GM12878 (cell line): ENCODE results near the gene RALGPS1. TPM values are rescaled to one million over a fixed set of nuclear protein-coding genes. Genes with fewer than 3 reads are reported as not detected.
A peak's percentile ranks its signal among the peaks of the same experiment; 100 is the strongest.

Source experiments
- ATAC-seq: fragments of 200-7000 bp; cut with Tn5 transposase; 3 replicates; pipeline ENCODE4 v1.9.1; 2020; ENCODE audit warnings: mild to moderate bottlenecking, moderate library complexity
- BruUV-seq: library from RNA; stranded (reverse); fragments of 400-500 nt; replicated peaks from 2 replicates; lab custom pipeline; 2021; lab: Mats Ljungman, UMichigan
- CTCF ChIA-PET: fragments of 300-600 bp; sonication (Branson Sonifier 250); formaldehyde crosslinking; extraction: SDS; loops from one replicate; lab custom pipeline; 2021; ENCODE audit warnings: inconsistent platforms; lab: Yijun Ruan, JAX
- POLR2A ChIA-PET: fragments of 350-600 bp; formaldehyde crosslinking; extraction: SDS; loops from one replicate; lab custom pipeline; 2021; ENCODE audit warnings: inconsistent platforms; lab: Charles Lee
- RAD21 ChIA-PET: fragments of 300-600 bp; sonication (Branson Sonifier 250); formaldehyde crosslinking; loops from one replicate; lab custom pipeline; 2023; ENCODE audit warnings: antibody characterized with exemption; ENCODE audit not compliant: unreplicated experiment; lab: Charles Lee
- SMC1A ChIA-PET: fragments of 300-600 bp; sonication (Branson Sonifier 250); formaldehyde crosslinking; loops from one replicate; lab custom pipeline; 2023; ENCODE audit not compliant: unreplicated experiment, uncharacterized antibody; lab: Charles Lee
- DNase-seq: peaks from one replicate; pipeline ENCODE4 v3.0.0-alpha.2; 2011; ENCODE audit warnings: low read depth, low spot score
- FAIRE-seq: peaks from 3 replicates; lab custom pipeline; 2011; peaks lifted over from hg19 to GRCh38; lab: Jason Lieb, UNC
- H2AFZ ChIP-seq: 2 replicates; pipeline ENCODE4 v1.6.0; 2011; ENCODE audit warnings: low read depth, low read length, control low read depth; ENCODE audit not compliant: control insufficient read depth
- H3K27ac ChIP-seq: 2 replicates; pipeline ENCODE4 v1.5.1; 2011; ENCODE audit warnings: control low read depth; ENCODE audit not compliant: control insufficient read depth, insufficient read depth
- H3K27me3 ChIP-seq, 2 experiments: replicated peaks in 1 of 2; 2 replicates each; pipeline versions ENCODE4 v1.6.0 to v1.6.1; 2011; ENCODE audit warnings: low read length in 1 of 2; ENCODE audit not compliant: control insufficient read depth in 2 of 2, insufficient read depth in 2 of 2
- H3K36me3 ChIP-seq, 2 experiments: 2 replicates each; pipeline ENCODE4 v1.5.1; 2011; ENCODE audit warnings: low read length in 1 of 2; ENCODE audit not compliant: control insufficient read depth in 2 of 2, insufficient read depth in 2 of 2
- H3K4me1 ChIP-seq: 2 replicates; pipeline ENCODE4 v1.6.1; 2011; ENCODE audit warnings: mild to moderate bottlenecking, low read length, moderate library complexity, mixed read lengths; ENCODE audit not compliant: control insufficient read depth, insufficient read depth
- H3K4me2 ChIP-seq: 2 replicates; pipeline ENCODE4 v1.6.0; 2011; ENCODE audit warnings: control low read depth; ENCODE audit not compliant: control insufficient read depth, insufficient read depth
- H3K4me3 ChIP-seq: fragments of 200-600 bp; sonication (generic); 2 replicates; pipeline ENCODE4 v1.5.1; 2016
- H3K79me2 ChIP-seq: 2 replicates; pipeline ENCODE4 v1.6.0; 2011; ENCODE audit warnings: low read length; ENCODE audit not compliant: control insufficient read depth, insufficient read depth
- H3K9ac ChIP-seq: 2 replicates; pipeline ENCODE4 v1.8.0; 2011; ENCODE audit warnings: low read length, control low read depth, mixed read lengths; ENCODE audit not compliant: control insufficient read depth, insufficient read depth
- H3K9me3 ChIP-seq: replicated peaks from 3 replicates; pipeline ENCODE4 v1.5.1; 2011; ENCODE audit warnings: mild to moderate bottlenecking, low read length; ENCODE audit not compliant: control insufficient read depth, insufficient read depth
- H4K20me1 ChIP-seq: 2 replicates; pipeline ENCODE4 v1.6.0; 2011; ENCODE audit not compliant: control insufficient read depth, insufficient read depth
- BHLHE40 ChIP-seq, 2 experiments: fragments of 450-650 bp in 1 of 2; IDR thresholded peaks; 2 replicates each; pipeline ENCODE4 v1.6.1; 2011 to 2017; ENCODE audit warnings: low read depth in 2 of 2, borderline replicate concordance in 1 of 2, improper control_type of control experiment in 1 of 2, low read length in 1 of 2, mild to moderate bottlenecking in 1 of 2
- ELK1 ChIP-seq: IDR thresholded peaks from 2 replicates; pipeline ENCODE4 v1.6.1; 2012; ENCODE audit warnings: low read depth, low read length, improper control_type of control experiment
- MTA2 ChIP-seq: fragments of 450-650 bp; IDR thresholded peaks from 2 replicates; pipeline ENCODE4 v1.6.1; 2016; ENCODE audit warnings: low read depth, mild to moderate bottlenecking, moderate library complexity
- NKRF ChIP-seq: fragments of 450-650 bp; conservative IDR thresholded peaks from 2 replicates; pipeline ENCODE4 v1.6.1; 2017; ENCODE audit warnings: mild to moderate bottlenecking, moderate library complexity
- NR2C1 ChIP-seq: fragments of 450-650 bp; IDR thresholded peaks from 2 replicates; pipeline ENCODE4 v1.6.1; 2017; ENCODE audit warnings: antibody characterized with exemption, mild to moderate bottlenecking, moderate library complexity
- NR2C2 ChIP-seq: IDR thresholded peaks from 2 replicates; pipeline ENCODE4 v1.6.1; 2011; ENCODE audit warnings: borderline replicate concordance, low read depth; ENCODE audit not compliant: control insufficient read depth, insufficient read length
- PAX5 ChIP-seq: IDR thresholded peaks from 2 replicates; pipeline ENCODE4 v1.6.1; 2011; ENCODE audit warnings: low read depth, low read length, borderline replicate concordance
- STAT1 ChIP-seq: fragments of 450-650 bp; conservative IDR thresholded peaks from 2 replicates; pipeline ENCODE4 v1.6.1; 2014; ENCODE audit warnings: antibody characterized with exemption, mild to moderate bottlenecking
- WGBS: methylation state at CpG from one replicate; pipeline ENCODE4 v1.1.6; 2016; ENCODE audit warnings: low lambda C conversion rate; ENCODE audit not compliant: insufficient replicate concordance, insufficient coverage; ENCODE audit errors: missing lambda C conversion rate; 5-methylcytosine and 5-hydroxymethylcytosine counted together
- in situ Hi-C: fragments of 300-500 bp; cut with MboI; formaldehyde crosslinking; loops from 9 replicates; pipeline ENCODE4 v1.14.3; 2018; ENCODE audit warnings: mixed read lengths
- intact Hi-C: fragments of 100-400 bp; cut with micrococcal nuclease; formaldehyde crosslinking; loops from one replicate; pipeline ENCODE4 v1.14.2; 2022; ENCODE audit not compliant: unreplicated experiment
- polyA plus RNA-seq, 11 experiments: library from polyadenylated mRNA; depleted of rRNA in 4 of 11; unstranded in 6 of 11; stranded (reverse) in 5 of 11; fragments of >200 nt; fragmentation: Nextera tagmentation in 4 of 11; fragmentation: Illumina TruSeq in 1 of 11; extraction: Ambion mirVana in 4 of 11; extraction: Trizol in 1 of 11; gene quantifications; 1 replicate in 1 of 11; 2 replicates in 10 of 11; pipeline versions ENCODE4 v1.2.1 to v1.2.3, GENCODE V29; 2011 to 2016; ENCODE audit warnings: inconsistent platforms in 2 of 11, missing spikeins in 2 of 11, low read depth in 1 of 11
- total RNA-seq, 4 experiments: library from RNA; depleted of rRNA in 3 of 4; stranded (reverse); fragments of >200 nt in 3 of 4; fragmentation: Illumina TruSeq in 1 of 4; extraction: Trizol in 1 of 4; gene quantifications; 2 replicates each; pipeline versions ENCODE4 v1.2.1 to v1.2.3, GENCODE V29; 2013 to 2021
- TF ChIP-seq, protein P1 (sequence below): IDR thresholded peaks from 2 replicates; pipeline ENCODE4 v1.6.1; 2011; ENCODE audit warnings: low read depth, low read length, improper control_type of control experiment, borderline replicate concordance

Gene RALGPS1
- total and polyA plus RNA-seq, 10 of the 15 experiments (the other 5 are each of a cell fraction or from before 2014, with no cell fraction given): 0.13 to 5.6 (median 2.7) TPM

DNA sequence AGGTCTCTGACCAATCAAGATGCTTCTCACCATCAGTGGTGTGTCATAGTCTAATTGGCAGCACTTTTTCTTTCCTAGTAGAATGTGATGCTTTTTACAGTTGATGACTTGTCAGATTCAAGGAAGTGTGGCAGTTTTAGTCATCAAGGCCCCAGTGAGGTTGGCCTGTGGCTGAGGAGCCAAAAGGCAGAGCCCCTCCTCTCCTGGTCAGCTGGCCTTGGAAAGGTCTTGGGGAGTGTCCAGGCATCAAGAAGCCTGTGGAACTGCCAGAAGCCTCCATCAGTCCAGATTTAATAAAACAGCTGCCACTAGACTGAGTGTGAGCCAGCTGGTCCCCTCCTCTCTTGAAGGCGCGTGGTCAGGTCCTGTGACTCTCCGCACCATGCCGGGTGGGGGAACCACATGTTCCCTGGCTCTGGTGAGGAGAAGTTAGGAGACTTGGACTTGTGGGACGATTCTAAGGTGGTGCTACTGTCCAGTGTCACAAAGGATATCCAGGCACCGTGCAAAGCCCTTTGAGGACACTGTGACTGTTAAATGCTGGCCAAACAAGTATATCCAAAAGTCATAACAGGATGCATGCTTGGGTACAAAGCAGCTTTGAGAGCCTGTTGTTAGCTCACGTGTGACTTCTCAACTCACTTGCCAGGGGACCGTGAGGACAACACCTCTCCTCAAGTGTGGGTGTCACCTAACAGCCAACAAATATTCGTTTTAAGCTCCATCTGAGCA is 213.9 kb downstream of the RALGPS1 start:
- Histone ChIP-seq H3K79me2 (no peaks in the 10 kb centered on the region), H4K20me1 (no peaks in the 10 kb centered on the region), H3K36me3 (no peaks in the 10 kb centered on the region), H3K27ac (no peak overlapping the region), H2AFZ (no peak overlapping the region), H3K4me1 (no peaks in the 10 kb centered on the region), H3K9ac (no peak overlapping the region), H3K4me3 (no peak overlapping the region), H3K9me3 (no peaks in the 10 kb centered on the region), H3K4me2 (no peak overlapping the region), H3K27me3 (no peaks in the 10 kb centered on the region)
- WGBS: 59% methylated on average over 9 of the region's 9 CpGs
- CTCF ChIA-PET: interaction anchor here (0.9 to 1.5 kb wide), 2 partner anchors 9 to 10 kb away, joined by 3 to 5 read pairs; no protein-coding TSS in a partner anchor
- FAIRE-seq: no peak
- RAD21 ChIA-PET: no interaction called here
- no peak for DNase-seq
- no peak for ATAC-seq
- SMC1A ChIA-PET: interaction anchor here (0.8 to 3.3 kb wide), 6 partner anchors 9 to 105 kb away, joined by 3 to 9 read pairs (median 3); no protein-coding TSS in a partner anchor
- no TSS peak for BruUV-seq
- intact Hi-C loops: no loop called here
- TF ChIP-seq STAT1: no peak
- 0 out of 4 replicates have a peak, but pooled peaks of 1 of the 2 experiments have one; percentile 4 for TF ChIP-seq BHLHE40 (IDR thresholded peaks at IDR 0.05; ENCODE audit: borderline replicate concordance in 1 of 2, low read depth in 2 of 2, low read length in 1 of 2)
- POLR2A ChIA-PET: interaction anchor here (1.0 to 1.3 kb wide), 2 partner anchors 10 to 11 kb away, joined by 5 to 6 read pairs; no protein-coding TSS in a partner anchor
- in situ Hi-C loops: no loop called here

DNA sequence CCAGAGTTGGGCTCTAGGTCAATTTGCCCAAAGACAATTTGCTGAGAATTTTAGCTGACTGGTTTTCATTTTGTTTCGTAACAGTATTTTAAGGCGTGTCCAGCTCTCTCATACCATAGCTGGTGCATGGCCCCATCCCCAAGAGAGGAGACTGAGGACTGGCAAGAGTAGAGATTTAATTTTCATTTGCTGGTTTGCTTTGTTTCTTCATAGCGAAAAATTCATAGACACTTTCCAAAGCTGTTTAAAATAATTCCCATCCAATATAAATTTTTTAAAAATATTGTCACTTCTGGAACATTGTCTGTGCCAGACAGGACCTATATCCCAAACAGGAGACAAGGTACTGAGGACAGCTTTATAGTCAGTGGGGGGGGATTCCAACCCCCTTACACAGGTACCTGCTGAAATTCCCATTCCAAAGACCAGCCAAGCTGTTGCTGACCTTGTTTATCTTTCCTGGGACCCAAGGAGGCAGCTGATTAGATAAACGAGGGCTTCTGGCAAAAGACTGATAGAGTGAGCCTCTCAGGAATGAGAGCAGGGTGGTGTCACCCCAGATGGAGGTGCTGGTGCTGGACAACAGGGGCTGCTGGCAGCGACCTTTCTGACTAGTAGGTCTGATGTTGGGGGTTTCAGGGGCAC is 214.6 kb downstream of the RALGPS1 start:
- Histone ChIP-seq H3K9ac (no peak overlapping the region), H2AFZ (no peak overlapping the region), H3K9me3 (no peaks in the 10 kb centered on the region), H3K36me3 (no peaks in the 10 kb centered on the region), H3K27me3 (no peaks in the 10 kb centered on the region), H3K4me3 (no peak overlapping the region), H3K27ac (no peak overlapping the region), H3K4me1 (no peaks in the 10 kb centered on the region), H4K20me1 (no peaks in the 10 kb centered on the region), H3K4me2 (no peak overlapping the region), H3K79me2 (no peaks in the 10 kb centered on the region)
- peak; percentile 23 for FAIRE-seq
- SMC1A ChIA-PET: interaction anchor here (0.8 to 3.3 kb wide), 8 partner anchors 8 to 106 kb away, joined by 3 to 9 read pairs (median 3); no protein-coding TSS in a partner anchor
- in situ Hi-C loops (no loop called here), intact Hi-C loops (no loop called here)
- CTCF ChIA-PET: interaction anchor here (0.9 to 1.5 kb wide), 2 partner anchors 9 to 11 kb away, joined by 3 to 5 read pairs; no protein-coding TSS in a partner anchor
- RAD21 ChIA-PET: interaction anchor here (0.8 kb wide), 1 partner anchor 124 kb away, joined by 3 read pairs; no protein-coding TSS in a partner anchor
- ATAC-seq: no peak
- POLR2A ChIA-PET: interaction anchor here (1.0 to 1.3 kb wide), 2 partner anchors 9 to 12 kb away, joined by 5 to 6 read pairs; no protein-coding TSS in a partner anchor
- no peak for DNase-seq
- BruUV-seq: no TSS peak
- 69% methylated on average over 5 of the region's 5 CpGs for WGBS
- TF ChIP-seq ELK1 (no peak), NR2C1 (no peak), PAX5 (no peak), NKRF (no peak), NR2C2 (no peak), MTA2 (no peak)
- TF ChIP-seq, protein P1, sequence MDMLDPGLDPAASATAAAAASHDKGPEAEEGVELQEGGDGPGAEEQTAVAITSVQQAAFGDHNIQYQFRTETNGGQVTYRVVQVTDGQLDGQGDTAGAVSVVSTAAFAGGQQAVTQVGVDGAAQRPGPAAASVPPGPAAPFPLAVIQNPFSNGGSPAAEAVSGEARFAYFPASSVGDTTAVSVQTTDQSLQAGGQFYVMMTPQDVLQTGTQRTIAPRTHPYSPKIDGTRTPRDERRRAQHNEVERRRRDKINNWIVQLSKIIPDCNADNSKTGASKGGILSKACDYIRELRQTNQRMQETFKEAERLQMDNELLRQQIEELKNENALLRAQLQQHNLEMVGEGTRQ: no peak
